OCI-LY1 (cell line): ENCODE data around the gene DUSP16.

Source experiments
- CTCF ChIP-seq: fragments of 200-600 bp; sonication (generic), shearing (Covaris generic); IDR thresholded peaks from 2 replicates; pipeline ENCODE4 v1.5.1; 2017; ENCODE audit warnings: mild to moderate bottlenecking, antibody characterized with exemption, low read length, moderate library complexity, mixed read lengths
- EZH2 ChIP-seq: fragments of 200-600 bp; sonication (generic), shearing (Covaris generic); IDR thresholded peaks from 2 replicates; pipeline ENCODE4 v1.8.0; 2017; ENCODE audit warnings: borderline replicate concordance, mixed run types, mild to moderate bottlenecking, antibody characterized with exemption, low read length, moderate library complexity, mixed read lengths

GRCh38 chr12:12505544-12506495 lies 56.8 kb downstream of the DUSP16 start:
- TF ChIP-seq EZH2 (no peak), CTCF (no peak)
